ENCODE measurements around the gene MSN. TPM values are rescaled to one million over a fixed set of nuclear protein-coding genes. Genes with fewer than 3 reads are reported as not detected.

The MSN gene
- polyA plus RNA-seq, 3 donors = 222 to 236 (median 228) TPM

- no peak for DNase-seq (ENCODE audit: extremely low read depth in 1 of 11, low read depth in 9 of 11, low spot score in 4 of 11)
Observed at GRCh38 chrX:65657659-65658058, 9.8 kb upstream of the MSN start.

DNA sequence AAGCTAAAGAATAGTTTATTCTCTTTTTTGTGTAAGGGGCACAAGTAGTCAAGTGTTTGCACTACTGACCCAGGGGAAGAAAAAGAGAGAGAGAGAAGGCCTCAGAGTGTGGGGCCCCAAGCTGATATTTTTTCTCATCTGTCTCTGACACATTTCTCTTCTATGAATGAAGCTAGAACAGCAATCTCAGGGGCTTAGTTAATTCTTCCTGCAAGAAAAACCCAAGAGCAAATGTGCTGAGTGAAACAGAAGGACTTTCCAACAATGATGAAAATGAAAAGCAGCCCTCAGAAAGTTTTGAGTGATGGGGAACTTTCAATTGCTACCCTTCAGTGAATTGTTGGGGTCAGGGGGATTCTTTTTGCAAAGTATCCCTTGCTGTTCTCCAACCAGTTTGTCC lies 9.2 kb upstream of the MSN start:
- DNase-seq (ENCODE audit: extremely low read depth in 1 of 11, low read depth in 9 of 11, low spot score in 4 of 11) = no peak

DNA sequence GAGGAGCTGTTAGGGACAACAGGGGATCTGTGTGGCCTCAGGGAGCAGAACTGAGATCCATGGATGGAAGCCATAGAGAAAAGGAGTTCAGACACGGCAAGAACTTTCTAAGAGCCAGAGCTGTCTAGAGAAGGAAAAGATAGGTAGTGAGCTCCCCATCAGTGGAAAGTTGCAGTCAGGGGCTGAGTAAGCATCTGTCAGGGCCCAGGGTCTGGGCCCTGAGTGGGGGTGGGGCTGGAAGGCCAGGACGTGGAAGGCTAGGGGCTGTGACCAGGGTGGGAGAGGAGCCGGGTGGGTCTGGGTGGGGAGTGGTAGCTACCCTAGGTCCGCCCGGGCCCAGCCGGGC lies 324 bp upstream of the MSN start:
- DNase-seq (ENCODE audit: extremely low read depth in 1 of 11, low read depth in 9 of 11, low spot score in 4 of 11) = no peak

- DNase-seq (ENCODE audit: extremely low read depth in 1 of 11, low read depth in 9 of 11, low spot score in 4 of 11) = no peak
Observed at GRCh38 chrX:65668377-65669310, 1.2 kb downstream of the MSN start.

DNA sequence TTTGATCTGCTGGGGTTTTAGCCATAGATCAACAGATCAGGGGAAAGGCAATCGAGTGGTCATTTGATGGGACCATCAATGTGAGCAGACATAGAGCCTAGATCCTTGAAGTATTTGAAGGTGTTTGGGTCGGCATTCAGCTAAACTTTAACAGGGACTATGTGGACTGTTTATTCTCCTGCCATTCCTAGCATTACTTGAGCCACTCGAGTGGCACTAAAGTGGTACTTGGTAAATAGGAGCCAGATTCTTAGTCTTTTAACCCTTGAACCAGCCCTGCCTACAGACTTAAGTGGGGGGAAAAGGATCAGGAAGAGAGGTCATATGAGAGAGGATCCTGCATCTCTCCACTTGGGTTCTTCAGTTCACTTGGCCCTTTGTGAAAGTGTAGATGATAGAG lies 3.8 kb downstream of the MSN start:
- DNase-seq (ENCODE audit: extremely low read depth in 1 of 11, low read depth in 9 of 11, low spot score in 4 of 11) = no peak

- no peak for DNase-seq (ENCODE audit: extremely low read depth in 1 of 11, low read depth in 9 of 11, low spot score in 4 of 11)
Observed at GRCh38 chrX:65671966-65672365, 4.5 kb downstream of the MSN start.

DNA sequence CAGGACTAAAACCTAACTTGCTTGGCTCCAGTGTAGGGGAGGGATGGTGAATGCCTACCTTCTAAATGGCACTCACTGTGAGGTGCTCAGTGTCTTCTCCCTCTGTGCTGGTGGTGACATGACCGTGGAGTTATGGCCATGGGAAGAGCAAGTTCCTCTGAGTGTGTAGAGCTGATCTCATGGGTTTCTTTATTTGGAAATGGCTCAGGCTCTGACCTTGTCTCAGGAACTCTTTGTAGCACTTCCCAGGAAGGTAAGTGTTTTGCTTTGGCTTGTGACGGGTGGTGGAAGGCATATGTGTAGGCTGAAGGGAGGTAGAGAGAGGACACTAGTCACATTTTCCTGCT lies 6.4 kb downstream of the MSN start:
- no peak for DNase-seq (ENCODE audit: extremely low read depth in 1 of 11, low read depth in 9 of 11, low spot score in 4 of 11)

DNA sequence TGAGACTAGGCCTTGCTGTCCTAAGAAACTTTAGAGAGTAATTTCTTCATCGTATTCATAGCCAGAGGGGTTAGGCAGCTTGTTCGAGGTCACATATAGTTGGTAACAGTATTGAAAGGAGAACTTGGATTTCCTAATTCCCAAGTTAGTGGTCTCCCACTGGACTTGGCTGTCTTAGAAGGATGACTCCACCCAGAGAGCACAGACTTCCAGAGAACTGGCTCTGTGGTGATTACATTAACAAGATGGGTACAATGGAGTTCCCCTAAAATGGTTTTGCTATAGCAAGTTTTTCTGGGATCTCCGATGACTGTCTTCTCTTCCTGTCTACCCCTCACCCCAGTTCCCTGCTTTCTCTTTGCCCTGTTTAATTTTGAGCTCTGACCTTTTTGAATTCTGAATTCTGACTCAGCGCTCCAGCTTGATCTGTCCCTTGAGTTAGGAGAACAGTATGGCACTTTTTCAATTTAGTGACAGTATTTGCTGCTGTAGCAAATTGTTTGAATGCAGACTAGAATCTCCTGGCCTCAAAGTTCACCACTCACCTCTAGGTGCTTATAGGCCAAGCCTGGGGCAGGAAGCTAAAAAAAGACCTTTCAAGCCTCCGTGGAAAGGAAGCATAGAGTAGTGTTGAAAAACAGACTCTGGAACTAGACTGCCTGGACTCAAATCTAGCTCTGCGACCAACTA lies 6.9 kb downstream of the MSN start:
- DNase-seq (ENCODE audit: extremely low read depth in 1 of 11, low read depth in 9 of 11, low spot score in 4 of 11) = no peak

DNA sequence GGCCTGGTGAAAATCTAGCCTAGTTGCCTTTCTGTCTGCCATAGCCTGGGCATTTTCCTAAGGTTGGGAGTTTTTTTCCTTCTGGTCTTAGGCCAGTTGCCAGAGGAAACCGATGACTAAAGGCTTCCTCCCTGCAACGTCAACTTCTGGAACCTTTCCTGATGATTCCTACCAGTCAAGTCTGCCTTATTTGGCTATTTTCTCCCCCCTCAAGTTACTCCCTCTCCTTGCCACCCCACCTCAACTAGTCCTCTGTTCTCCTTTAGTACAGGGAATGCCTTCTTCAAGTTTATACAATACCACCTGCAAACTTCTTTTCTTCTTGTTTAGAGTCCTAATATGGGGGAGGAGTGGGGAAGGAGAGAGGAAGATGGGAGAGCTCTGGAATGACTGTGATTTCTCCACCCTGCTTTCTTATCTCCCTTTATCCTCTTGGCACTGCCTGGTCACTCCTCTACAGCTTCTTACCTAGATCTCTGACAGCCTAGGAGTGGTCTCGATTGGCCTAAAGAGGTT lies 10.6 kb downstream of the MSN start:
- DNase-seq (ENCODE audit: extremely low read depth in 1 of 11, low read depth in 9 of 11, low spot score in 4 of 11) = no peak

DNA sequence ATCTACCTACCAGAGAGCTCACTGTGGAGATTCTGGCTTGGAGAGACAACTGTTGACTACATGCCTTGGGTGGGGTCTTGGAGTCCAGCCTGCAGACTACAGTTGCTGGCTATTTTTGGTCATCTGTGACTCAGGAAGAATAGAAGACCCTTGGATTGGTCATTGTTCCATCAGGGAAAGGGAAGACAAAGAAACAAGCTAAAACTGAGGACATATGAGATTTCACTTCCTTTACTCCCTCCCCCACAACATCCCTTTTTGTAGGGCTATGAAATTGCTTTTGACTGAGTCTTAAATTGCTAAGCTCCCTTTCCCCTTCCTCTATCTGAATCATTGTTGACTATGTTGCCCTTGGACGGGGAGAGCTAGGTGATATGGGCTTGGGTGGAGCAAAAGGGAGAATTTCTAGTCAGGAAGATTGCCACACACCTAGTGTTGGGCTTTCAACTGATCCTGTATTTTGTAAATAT lies 11.7 kb downstream of the MSN start:
- DNase-seq (ENCODE audit: extremely low read depth in 1 of 11, low read depth in 9 of 11, low spot score in 4 of 11) = no peak

- no peak for DNase-seq (ENCODE audit: extremely low read depth in 1 of 11, low read depth in 9 of 11, low spot score in 4 of 11)
Observed at GRCh38 chrX:65681810-65682209, 14.4 kb downstream of the MSN start.

DNA sequence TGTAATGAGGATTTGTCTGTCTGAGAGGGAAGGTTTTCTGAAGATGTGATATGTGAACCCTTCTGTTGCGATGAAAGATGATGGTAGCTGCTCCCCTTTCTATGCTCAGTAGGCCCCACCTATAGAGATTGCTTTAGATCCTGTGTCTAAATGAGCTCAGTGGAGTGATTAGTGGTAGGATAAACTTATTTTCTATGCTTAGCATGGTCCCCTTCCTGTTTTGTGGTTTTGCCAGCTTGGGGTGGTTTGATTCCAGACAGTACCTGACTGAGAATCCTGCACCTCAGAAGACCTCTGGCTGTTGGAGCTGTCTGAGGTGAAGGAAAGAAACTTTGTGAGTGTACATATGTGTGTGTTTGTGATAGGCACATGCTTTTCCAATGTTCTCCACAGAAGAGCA lies 17.7 kb downstream of the MSN start:
- no peak for DNase-seq (ENCODE audit: extremely low read depth in 1 of 11, low read depth in 9 of 11, low spot score in 4 of 11)

GRCh38 chrX:65686236-65686635 lies 18.8 kb downstream of the MSN start:
- no peak for DNase-seq (ENCODE audit: extremely low read depth in 1 of 11, low read depth in 9 of 11, low spot score in 4 of 11)

- DNase-seq (ENCODE audit: extremely low read depth in 1 of 11, low read depth in 9 of 11, low spot score in 4 of 11) = no peak
Observed at GRCh38 chrX:65687367-65687766, 19.9 kb downstream of the MSN start.

GRCh38 chrX:65688403-65688871 lies 21.0 kb downstream of the MSN start:
- DNase-seq (ENCODE audit: extremely low read depth in 1 of 11, low read depth in 9 of 11, low spot score in 4 of 11) = no peak

DNA sequence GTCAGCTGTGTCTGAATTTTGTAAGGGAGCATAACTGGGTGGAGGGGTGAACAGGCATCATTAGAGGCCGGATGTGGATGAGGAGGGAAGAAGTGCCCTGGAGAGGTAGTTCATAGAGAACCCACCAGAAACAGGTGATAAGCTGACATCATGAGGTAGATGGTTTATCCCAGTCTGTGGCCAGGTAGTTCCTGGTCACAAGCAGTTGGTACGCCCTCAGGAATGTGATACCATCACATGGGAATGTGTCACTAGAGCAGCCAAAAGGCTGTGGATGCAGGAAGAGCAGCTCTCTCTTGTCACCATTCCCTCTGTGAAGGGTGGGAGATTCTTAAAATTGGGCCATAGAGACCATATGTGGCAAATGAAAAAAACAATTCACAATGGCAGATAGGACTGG lies 21.9 kb downstream of the MSN start:
- DNase-seq (ENCODE audit: extremely low read depth in 1 of 11, low read depth in 9 of 11, low spot score in 4 of 11) = no peak

- DNase-seq (ENCODE audit: extremely low read depth in 1 of 11, low read depth in 9 of 11, low spot score in 4 of 11) = no peak
Observed at GRCh38 chrX:65690057-65690855, 22.8 kb downstream of the MSN start.

DNA sequence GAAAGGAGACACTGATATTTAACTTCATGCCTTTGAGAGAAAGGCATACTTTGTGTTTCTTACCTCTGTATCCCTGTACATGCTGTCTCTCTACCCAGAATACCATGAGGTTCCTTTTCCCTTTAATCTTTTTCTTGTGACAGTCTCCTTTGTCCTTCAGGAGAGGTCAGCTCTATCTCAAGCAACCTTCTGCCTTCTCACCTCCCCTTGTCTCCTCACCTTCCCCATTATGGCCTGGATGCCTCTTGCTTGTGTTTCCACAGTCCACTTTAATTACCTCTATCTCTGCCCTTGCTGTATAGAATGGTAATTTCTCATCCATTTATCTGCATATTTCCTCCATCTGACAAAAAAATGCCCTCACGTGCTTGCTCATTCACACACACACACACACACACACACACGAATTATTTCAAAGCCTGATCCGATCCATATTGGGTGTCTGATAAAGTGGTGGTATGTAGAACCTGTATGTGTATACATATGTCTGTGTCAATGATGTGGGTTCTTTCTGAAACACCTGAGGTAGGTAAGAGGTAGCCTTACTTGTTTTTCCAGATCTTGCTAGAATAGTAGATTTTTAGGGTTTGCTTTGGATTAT lies 28.5 kb downstream of the MSN start:
- no peak for DNase-seq (ENCODE audit: extremely low read depth in 1 of 11, low read depth in 9 of 11, low spot score in 4 of 11)

DNA sequence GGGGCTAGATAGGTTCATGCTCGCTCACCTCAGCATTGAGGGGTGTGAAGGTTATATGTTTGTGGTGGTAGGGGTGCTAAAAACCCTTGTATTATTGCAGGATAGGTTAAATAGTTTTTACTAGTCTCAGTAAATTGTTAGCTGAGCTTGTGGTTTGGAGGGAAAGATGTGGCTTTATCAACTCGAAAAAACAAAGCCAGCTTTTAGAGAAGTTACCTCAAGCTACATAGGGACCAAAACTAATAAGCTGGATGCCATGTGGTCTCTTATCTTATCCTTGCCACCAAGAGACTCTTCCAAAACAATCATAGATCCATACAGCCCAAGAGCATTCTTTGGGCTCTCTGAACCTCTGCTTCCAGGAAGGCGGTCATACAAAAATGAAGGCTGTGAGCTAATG lies 29.2 kb downstream of the MSN start:
- no peak for DNase-seq (ENCODE audit: extremely low read depth in 1 of 11, low read depth in 9 of 11, low spot score in 4 of 11)

All from renal cortex interstitium (tissue), 11 donors.